ENCODE measurements around the gene TEKT3.

The TEKT3 gene

GRCh38 chr17:15262291-15263205 lies 78.8 kb downstream of the TEKT3 start:
- H3K4me3 ChIP-seq (ENCODE audit: low read length) = peak overlapping the region; percentile 86
- peaks cover 31% of the 10 kb centered on the region for H3K27me3 ChIP-seq (ENCODE audit: control insufficient read depth, insufficient read depth, low read length)
- H3K9ac ChIP-seq (ENCODE audit: low read depth, low read length) = peak overlapping the region; percentile 93
- H3K36me3 ChIP-seq (ENCODE audit: insufficient read depth, low read length) = peaks cover 17% of the 10 kb centered on the region
- peaks cover 32% of the 10 kb centered on the region for H3K4me1 ChIP-seq (ENCODE audit: control insufficient read depth, insufficient read depth, low read length)
- no peaks in the 10 kb centered on the region for H3K9me3 ChIP-seq (replicated peaks; ENCODE audit: low read length)
- peak overlapping the region; percentile 95 for H3K4me2 ChIP-seq (ENCODE audit: low read length)

GRCh38 chr17:15261802-15262290 lies 79.6 kb downstream of the TEKT3 start:
- Histone ChIP-seq H3K9ac (ENCODE audit: low read depth, low read length) (peak overlapping the region; percentile 93), H3K4me2 (ENCODE audit: low read length) (peak overlapping the region; percentile 95), H3K36me3 (ENCODE audit: insufficient read depth, low read length) (peaks cover 22% of the 10 kb centered on the region), H3K4me1 (ENCODE audit: control insufficient read depth, insufficient read depth, low read length) (peaks cover 39% of the 10 kb centered on the region), H3K27me3 (ENCODE audit: control insufficient read depth, insufficient read depth, low read length) (peaks cover 24% of the 10 kb centered on the region), H3K9me3 (replicated peaks; ENCODE audit: low read length) (no peaks in the 10 kb centered on the region), H3K4me3 (ENCODE audit: low read length) (peak overlapping the region; percentile 86)

- Histone ChIP-seq H3K27me3 (ENCODE audit: control insufficient read depth, insufficient read depth, low read length) (peaks cover 19% of the 10 kb centered on the region), H3K9ac (ENCODE audit: low read depth, low read length) (peak overlapping the region; percentile 93), H3K4me3 (ENCODE audit: low read length) (peak overlapping the region; percentile 86)
Measured at GRCh38 chr17:15261258-15261801, 80.1 kb downstream of the TEKT3 start.

GRCh38 chr17:15260376-15261257 lies 80.8 kb downstream of the TEKT3 start:
- peaks cover 33% of the 10 kb centered on the region for H3K36me3 ChIP-seq (ENCODE audit: insufficient read depth, low read length)
- H3K4me1 ChIP-seq (ENCODE audit: control insufficient read depth, insufficient read depth, low read length) = peaks cover 51% of the 10 kb centered on the region
- H3K9me3 ChIP-seq (replicated peaks; ENCODE audit: low read length) = no peaks in the 10 kb centered on the region
- peaks cover 12% of the 10 kb centered on the region for H3K27me3 ChIP-seq (ENCODE audit: control insufficient read depth, insufficient read depth, low read length)
- H3K4me3 ChIP-seq (ENCODE audit: low read length) = peak overlapping the region; percentile 86
- peak overlapping the region; percentile 93 for H3K9ac ChIP-seq (ENCODE audit: low read depth, low read length)
- peak overlapping the region; percentile 95 for H3K4me2 ChIP-seq (ENCODE audit: low read length)

More at GRCh38 chr17:15261258-15261801, 80.1 kb downstream of the TEKT3 start:
- peak overlapping the region; percentile 95 for H3K4me2 ChIP-seq (ENCODE audit: low read length)
- H3K4me1 ChIP-seq (ENCODE audit: control insufficient read depth, insufficient read depth, low read length) = peaks cover 44% of the 10 kb centered on the region
- no peaks in the 10 kb centered on the region for H3K9me3 ChIP-seq (replicated peaks; ENCODE audit: low read length)
- H3K36me3 ChIP-seq (ENCODE audit: insufficient read depth, low read length) = peaks cover 26% of the 10 kb centered on the region

GRCh38 chr17:15257796-15258512 lies 83.4 kb downstream of the TEKT3 start:
- peaks cover 51% of the 10 kb centered on the region for H3K36me3 ChIP-seq (ENCODE audit: insufficient read depth, low read length)
- peaks cover 43% of the 10 kb centered on the region for H3K4me1 ChIP-seq (ENCODE audit: control insufficient read depth, insufficient read depth, low read length)
- H3K4me3 ChIP-seq (ENCODE audit: low read length) = no peak overlapping the region
- no peaks in the 10 kb centered on the region for H3K9me3 ChIP-seq (replicated peaks; ENCODE audit: low read length)
- peak overlapping the region; percentile 35 for H3K9ac ChIP-seq (ENCODE audit: low read depth, low read length)
- H3K4me2 ChIP-seq (ENCODE audit: low read length) = peak overlapping the region; percentile 63
- no peaks in the 10 kb centered on the region for H3K27me3 ChIP-seq (ENCODE audit: control insufficient read depth, insufficient read depth, low read length)

GRCh38 chr17:15257258-15257788 lies 84.1 kb downstream of the TEKT3 start:
- Histone ChIP-seq H3K27me3 (ENCODE audit: control insufficient read depth, insufficient read depth, low read length) (no peaks in the 10 kb centered on the region), H3K9ac (ENCODE audit: low read depth, low read length) (peak overlapping the region; percentile 35), H3K4me1 (ENCODE audit: control insufficient read depth, insufficient read depth, low read length) (peaks cover 41% of the 10 kb centered on the region), H3K36me3 (ENCODE audit: insufficient read depth, low read length) (peaks cover 56% of the 10 kb centered on the region), H3K4me3 (ENCODE audit: low read length) (peak overlapping the region; percentile 11), H3K9me3 (replicated peaks; ENCODE audit: low read length) (no peaks in the 10 kb centered on the region), H3K4me2 (ENCODE audit: low read length) (peak overlapping the region; percentile 63)

GRCh38 chr17:15256689-15257088 lies 84.7 kb downstream of the TEKT3 start:
- Histone ChIP-seq H3K9ac (ENCODE audit: low read depth, low read length) (peak overlapping the region; percentile 22), H3K4me1 (ENCODE audit: control insufficient read depth, insufficient read depth, low read length) (peaks cover 41% of the 10 kb centered on the region), H3K4me3 (ENCODE audit: low read length) (peak overlapping the region; percentile 11), H3K4me2 (ENCODE audit: low read length) (peak overlapping the region; percentile 63), H3K9me3 (replicated peaks; ENCODE audit: low read length) (no peaks in the 10 kb centered on the region), H3K27me3 (ENCODE audit: control insufficient read depth, insufficient read depth, low read length) (no peaks in the 10 kb centered on the region), H3K36me3 (ENCODE audit: insufficient read depth, low read length) (peaks cover 62% of the 10 kb centered on the region)

GRCh38 chr17:15255713-15256454 lies 85.5 kb downstream of the TEKT3 start:
- H3K4me2 ChIP-seq (ENCODE audit: low read length) = no peak overlapping the region
- H3K4me3 ChIP-seq (ENCODE audit: low read length) = no peak overlapping the region
- no peaks in the 10 kb centered on the region for H3K27me3 ChIP-seq (ENCODE audit: control insufficient read depth, insufficient read depth, low read length)
- H3K4me1 ChIP-seq (ENCODE audit: control insufficient read depth, insufficient read depth, low read length) = peaks cover 41% of the 10 kb centered on the region
- H3K36me3 ChIP-seq (ENCODE audit: insufficient read depth, low read length) = peaks cover 70% of the 10 kb centered on the region
- no peak overlapping the region for H3K9ac ChIP-seq (ENCODE audit: low read depth, low read length)
- no peaks in the 10 kb centered on the region for H3K9me3 ChIP-seq (replicated peaks; ENCODE audit: low read length)
